ENCODE measurements around the gene ZC2HC1B.

ZC2HC1B gene

DNA sequence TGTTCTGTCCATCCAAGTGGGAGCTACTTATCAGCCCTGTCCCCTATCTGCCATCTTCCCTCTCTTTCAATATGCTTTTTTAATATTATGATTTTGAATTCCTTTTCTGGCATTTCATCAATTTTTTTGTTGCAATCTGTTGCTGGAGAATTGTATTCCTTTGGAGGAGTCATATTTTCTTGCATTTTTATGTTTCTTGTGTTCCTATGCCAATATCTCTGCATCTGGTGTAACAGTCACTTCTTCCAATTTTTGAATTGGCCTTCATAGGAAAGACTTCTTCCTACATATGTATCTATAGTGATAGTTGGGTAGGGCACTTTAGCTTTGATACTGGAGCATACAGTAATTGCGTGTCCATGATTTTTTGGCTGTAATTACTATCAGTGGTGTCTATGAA is 70.1 kb downstream of the ZC2HC1B start:
- in situ Hi-C loops (cut with MboI; ENCODE audit: low sequenced_read_pairs) = no loop called here

DNA sequence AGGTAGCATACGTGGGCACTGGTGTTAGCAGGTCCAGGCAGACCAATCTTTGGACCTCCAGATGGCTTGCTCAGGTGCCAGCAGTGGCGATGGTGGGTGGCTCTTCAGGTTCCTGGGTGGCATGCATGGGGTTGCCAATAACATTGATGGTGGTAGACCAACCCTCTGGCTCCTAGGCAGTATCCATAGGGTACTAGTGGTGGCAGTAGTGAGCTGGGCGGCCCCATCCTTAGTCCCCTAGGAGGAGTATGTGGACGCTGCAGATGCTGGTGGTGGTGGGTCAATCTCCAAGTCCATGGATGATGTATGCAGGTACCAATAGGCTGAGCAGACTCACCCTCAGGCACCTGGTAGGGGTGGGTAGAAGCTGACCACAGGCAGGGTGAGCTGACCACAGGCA is 70.6 kb downstream of the ZC2HC1B start:
- in situ Hi-C loops (cut with MboI; ENCODE audit: low sequenced_read_pairs) = no loop called here

DNA sequence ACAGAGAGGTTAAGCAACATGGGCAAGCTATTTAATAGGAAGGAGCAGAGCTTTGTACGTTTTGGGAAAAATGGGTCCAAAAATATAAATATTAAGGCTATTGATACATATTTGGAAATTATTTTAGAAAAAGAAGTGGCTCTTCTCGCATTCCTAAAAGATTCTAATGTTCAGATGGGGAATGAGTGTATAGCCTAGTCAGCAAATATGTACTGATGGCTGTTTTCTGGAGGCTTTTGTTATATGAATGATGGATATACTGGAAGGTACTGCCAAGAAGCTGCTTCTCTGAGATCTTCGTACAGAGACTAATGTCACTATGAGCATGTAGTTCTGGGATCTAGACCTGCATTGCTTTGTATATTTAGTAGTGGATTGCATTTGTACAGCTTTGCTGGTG is 72.1 kb downstream of the ZC2HC1B start:
- in situ Hi-C loops (cut with MboI; ENCODE audit: low sequenced_read_pairs) = no loop called here

DNA sequence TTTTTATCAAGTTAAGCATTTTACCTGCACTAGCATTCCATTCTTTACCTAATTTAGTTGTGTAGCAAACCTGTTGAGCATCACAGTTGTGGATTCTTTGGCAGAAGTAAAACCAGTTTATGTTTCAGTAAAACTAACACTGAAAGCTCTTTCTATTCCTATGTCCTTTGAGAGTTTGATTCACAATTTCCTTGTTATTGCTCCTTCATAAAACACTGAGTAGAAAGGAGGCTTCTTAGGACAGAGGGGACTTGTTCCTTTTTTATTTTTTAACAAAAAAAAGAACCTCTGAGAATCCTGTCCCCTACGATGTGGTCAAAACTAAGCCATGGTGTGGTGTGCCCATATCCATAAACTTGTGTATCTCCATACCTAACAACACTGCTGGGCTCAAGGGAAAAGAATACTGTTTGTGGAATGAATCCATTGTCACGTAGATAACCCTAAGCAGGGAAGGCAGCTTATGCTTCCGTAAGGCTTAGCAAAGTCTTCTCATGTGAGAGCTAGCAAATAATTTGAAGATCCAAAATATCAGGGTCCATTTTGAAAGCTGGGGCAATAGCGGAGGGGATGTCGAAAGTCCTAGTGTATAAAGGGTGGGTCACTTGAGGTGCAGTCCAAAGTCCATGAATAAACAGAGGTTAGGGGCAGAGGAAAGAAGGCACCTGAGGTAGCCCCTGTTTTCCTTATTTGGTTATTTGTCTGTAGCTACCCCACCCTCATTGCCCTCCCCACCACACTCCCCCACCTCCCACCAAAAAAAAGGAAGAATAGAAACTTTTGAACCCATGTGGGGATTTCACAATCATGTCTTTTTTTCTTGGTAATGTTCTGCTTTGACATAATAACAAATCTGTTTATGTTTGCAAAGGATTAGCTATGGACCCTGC is 72.7 kb downstream of the ZC2HC1B start:
- in situ Hi-C loops (cut with MboI; ENCODE audit: low sequenced_read_pairs) = no loop called here

DNA sequence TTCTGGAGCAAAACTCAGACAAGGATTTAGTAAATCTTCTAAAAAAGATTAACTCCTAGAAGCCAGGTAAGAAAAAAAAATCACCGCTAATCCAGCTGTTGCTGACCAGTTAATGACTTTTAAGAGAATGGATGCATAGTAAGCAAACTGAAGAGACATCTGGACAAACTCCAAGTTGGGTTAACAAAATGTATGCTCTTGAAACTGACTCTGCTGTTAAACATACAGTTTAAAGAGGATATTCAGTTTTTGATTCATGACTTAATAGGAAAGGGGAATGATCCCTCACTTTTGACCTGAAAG is 73.3 kb downstream of the ZC2HC1B start:
- in situ Hi-C loops (cut with MboI; ENCODE audit: low sequenced_read_pairs) = no loop called here

DNA sequence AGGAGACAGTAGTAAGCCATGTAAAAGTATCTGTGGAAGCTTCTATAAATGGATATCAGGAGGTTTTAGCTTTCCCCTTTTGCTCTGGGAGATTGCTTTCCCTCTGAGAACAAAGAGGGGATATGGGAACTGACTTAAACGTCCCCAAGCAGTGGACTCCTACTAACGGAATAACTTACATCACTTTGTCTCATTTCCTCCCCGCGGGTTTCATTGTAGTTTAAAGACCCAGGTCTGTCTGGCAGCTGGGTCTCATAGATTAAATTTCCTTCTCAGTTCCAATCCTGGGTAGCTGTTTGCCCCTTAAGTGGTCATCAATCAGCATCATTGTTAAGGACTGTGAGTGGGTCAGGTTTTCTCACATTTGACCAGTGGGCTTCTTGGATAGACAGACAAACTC is 75.1 kb downstream of the ZC2HC1B start:
- in situ Hi-C loops (cut with MboI; ENCODE audit: low sequenced_read_pairs) = no loop called here

DNA sequence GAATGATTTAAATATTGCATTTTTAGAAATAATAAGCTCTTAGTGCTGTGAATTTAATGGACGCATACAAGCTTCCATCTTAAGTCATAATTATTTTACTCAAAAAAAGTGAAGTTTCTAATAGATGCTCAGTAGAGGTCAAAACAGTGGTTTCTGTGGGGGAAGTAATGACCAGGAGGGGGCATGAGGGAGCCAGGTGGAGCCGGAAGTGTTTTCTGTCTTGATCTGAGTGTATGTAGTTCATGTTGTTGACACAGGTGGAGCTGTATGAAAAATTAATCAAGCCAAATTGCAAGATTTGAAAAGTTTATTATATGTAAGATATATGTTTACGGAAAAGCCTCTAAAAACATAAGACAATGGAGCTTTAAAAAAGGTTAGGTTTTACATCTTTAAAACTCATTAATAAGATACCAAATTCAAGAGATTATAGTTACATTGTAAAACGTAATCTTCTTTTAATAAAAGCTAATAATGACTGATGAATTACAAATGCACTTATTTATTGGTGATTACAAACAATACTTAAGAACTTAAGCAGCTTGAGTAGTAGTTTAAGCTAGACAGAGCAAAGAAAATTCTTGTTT is 75.8 kb downstream of the ZC2HC1B start:
- in situ Hi-C loops (cut with MboI; ENCODE audit: low sequenced_read_pairs) = no loop called here

DNA sequence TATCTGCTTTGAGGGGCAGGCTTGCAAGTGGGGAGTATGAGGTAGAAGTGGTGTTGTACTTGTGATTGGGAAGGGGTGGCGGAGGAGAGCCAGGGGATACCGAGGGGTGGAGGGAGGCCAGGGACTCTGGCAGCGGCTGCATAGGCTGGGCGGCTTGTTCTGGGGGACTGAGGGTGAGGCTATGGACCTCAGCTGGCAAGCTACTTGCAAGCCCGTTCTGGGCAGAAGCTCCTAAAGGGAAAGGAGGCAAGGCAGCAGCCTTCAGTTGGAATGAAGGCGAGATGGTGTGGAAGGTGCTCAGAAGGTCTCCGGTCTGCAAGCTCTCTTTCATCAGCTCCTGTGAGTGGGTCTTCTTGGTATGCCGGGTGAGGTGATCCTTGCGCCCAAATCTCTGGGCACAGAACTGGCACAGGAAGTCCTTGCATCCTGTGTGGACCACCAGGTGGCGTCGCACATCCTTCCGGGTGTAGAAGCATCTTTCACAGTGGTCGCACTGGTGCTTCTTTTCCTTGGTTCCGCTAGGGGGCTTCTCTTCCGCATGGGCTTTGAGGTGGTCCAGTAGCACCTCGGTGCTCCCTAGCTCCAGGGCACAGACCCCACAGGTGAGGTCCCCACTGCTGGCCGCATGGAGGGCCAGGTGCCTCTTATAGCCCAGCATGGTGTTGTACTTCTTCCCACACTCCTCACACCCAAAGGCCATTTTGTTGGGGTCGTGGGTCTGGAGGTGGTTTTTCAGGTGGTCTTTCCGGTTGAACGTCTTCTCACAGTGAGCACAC is 77.8 kb downstream of the ZC2HC1B start:
- in situ Hi-C loops (cut with MboI; ENCODE audit: low sequenced_read_pairs) = no loop called here

DNA sequence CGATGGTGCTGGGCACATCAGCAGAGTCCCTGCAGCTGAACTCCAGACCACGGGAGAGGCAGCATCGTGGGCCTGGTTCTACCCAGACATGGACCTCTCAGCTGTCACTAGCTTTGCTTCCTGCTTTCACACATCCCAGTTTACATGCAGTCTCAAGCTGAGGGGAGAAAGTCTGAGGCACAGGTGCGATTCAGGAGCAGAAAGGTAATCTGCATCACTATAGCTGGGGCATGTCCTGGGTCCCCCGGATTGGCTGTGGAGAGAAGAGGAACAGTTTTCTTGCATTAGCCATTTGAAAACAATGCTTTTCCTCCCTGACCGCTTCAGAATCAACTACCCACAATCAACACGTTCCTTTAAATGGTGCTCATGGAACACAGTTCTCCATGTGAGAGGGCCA is 83.9 kb downstream of the ZC2HC1B start:
- in situ Hi-C loops (cut with MboI; ENCODE audit: low sequenced_read_pairs) = no loop called here

DNA sequence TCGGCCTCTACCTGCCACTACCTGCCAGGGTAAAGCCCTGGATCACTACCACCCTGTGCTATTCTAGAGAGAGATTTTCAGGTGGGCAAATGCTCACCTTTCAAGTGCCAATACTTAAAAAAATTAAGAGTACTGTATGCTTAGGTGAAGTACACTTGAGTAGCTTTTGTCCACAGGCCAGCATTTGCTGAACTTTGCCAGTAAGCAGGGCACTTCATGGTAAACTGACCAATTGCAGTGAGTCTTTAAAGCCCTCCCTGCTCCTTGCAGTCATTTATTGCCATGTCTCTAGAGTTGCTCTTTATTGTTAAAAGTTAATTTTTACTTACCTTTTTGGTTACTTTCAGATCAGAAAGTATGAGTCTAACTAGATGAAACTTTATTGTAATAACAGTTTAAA is 85.3 kb downstream of the ZC2HC1B start:
- in situ Hi-C loops (cut with MboI; ENCODE audit: low sequenced_read_pairs) = no loop called here

DNA sequence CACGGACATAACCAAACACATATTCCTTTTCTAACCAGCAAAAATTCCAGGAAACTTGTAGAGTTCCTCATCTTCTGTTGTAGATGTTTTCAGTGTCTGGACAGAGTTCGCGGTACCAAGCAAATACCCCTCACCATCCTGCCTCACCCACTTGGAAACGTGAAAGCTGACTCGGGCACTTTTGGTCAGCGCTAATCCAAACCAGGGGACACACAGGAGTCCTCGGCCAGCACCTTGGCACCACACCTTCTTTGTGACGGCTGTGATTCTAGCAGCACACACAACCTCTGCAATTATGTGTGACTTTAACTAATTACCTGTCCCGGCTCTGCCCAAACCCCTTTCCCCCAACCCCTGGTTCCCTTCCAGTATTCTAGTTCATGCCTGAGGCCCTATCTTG is 85.7 kb downstream of the ZC2HC1B start:
- in situ Hi-C loops (cut with MboI; ENCODE audit: low sequenced_read_pairs) = no loop called here

DNA sequence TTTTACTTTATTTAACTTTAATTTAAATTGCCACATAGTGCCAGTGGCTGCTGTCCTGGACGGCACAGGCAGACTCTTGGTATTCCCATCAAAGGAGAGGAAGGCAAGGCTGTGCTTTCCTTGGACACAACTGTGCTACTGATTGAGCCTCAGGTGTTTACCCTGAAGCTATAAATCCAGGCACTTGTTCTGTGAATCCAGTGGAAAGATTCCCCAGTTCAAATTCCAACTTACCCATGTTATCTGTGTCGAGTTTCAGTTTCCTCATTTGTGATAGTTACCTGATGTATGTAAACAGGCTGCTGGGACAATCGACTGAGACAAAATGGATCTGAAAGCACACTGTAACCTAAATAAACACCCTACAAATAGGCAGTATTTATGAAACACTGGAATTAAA is 86.6 kb downstream of the ZC2HC1B start:
- in situ Hi-C loops (cut with MboI; ENCODE audit: low sequenced_read_pairs) = no loop called here

DNA sequence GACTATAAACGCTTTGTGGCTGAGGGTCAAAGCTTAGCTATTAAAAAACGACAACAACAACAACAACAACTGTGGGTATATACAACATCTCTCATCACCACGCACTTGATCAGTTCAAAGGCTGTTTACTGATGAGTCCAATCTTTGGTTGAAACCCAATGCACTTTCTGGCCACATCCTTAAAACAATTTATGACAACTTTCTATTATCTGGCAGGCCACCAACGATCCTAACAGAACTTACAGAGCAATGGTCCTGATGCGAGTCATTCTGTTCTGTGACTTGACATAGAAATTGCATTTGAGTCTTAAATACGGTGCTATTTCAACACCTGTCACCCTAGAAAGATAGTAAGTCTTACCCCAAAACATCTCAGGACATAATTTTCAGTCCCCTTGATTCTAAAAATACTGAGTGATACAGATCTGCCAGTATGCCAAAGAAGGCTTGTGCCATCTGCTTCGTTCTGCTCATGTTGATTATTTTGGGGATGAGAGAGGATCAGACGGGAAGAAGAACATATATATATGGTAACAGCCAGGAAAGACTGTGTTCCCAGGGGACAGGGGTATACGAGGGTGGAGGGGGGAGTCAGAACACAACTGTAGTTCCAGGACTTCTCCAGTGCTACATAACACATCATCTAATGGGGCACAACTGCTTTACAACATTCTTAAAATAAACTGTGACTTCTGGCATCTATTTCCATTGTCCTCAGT is 87.9 kb downstream of the ZC2HC1B start:
- in situ Hi-C loops (cut with MboI; ENCODE audit: low sequenced_read_pairs) = no loop called here

DNA sequence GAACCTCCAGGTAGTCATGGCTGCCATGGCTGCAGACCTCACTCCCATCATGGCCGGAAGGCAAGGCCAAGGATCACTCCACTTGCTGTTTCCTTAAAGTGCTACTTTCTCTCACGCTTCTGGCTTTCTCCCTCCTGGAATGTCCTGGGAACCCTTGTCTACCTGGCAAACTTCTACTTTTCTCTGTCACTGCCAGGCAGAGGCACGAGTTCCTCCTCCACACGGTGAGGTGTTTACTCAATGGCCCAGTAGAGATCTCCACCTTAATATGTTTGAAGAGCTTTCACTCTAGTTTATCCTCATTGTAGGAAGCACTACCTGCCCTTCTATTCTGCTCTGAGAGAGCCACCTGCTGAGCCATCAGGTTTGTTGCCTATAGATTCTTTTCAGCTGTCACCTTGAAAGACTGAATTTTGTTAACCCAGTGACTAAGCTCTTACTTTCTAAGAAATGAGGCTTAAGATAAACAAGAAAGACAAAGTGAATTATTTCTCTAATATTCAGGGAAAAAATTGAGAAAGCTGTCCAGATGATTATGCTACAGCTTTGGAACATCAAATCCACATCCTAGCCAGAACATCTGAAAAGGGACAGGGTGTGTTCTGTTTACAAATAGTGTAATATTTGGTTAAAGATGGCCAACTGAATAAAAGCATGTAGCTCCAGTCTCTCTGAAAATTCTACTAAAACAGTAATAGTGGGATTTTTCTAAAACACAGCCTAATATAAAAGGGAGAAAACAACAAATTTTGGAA is 88.8 kb downstream of the ZC2HC1B start:
- in situ Hi-C loops (cut with MboI; ENCODE audit: low sequenced_read_pairs) = no loop called here

DNA sequence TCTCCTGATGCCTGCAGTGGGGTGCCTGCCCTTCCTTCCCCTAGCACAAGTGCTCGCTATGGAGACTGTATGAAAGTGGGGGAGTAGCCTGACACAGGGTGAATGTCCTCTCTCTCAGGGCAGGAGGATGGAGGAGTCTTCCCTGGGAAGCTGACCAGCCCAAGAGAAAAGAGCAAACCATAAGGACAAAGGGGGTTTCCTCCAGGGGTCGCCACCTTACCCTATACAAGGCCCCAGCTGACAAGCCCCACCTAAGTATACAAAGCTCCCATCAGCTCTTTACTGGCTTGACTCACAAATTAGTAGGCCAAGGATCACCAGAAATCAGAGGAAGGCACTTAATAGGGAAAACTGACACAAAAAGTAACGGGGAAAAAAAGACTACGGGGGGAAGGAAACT is 89.6 kb downstream of the ZC2HC1B start:
- in situ Hi-C loops (cut with MboI; ENCODE audit: low sequenced_read_pairs) = no loop called here

DNA sequence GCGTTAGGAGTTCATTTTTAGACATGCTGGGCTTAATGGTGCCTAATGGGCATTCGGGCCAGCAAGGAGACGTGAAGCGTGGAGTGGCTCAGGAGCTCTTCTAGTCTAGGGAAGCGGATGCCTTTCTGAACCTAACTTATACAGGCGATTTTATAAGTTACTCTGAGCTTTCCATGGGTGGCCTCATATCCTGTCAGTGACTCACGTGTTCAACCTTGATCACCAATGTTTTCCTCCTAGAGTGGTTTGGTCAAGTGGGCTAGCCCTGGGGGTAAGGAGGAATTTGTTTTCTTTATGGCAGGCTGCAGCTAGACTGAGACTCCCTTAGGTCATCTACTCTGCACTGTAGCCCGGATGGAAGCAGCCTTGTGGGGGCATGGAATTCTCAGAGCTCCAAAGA is 91.7 kb downstream of the ZC2HC1B start:
- in situ Hi-C loops (cut with MboI; ENCODE audit: low sequenced_read_pairs) = no loop called here

DNA sequence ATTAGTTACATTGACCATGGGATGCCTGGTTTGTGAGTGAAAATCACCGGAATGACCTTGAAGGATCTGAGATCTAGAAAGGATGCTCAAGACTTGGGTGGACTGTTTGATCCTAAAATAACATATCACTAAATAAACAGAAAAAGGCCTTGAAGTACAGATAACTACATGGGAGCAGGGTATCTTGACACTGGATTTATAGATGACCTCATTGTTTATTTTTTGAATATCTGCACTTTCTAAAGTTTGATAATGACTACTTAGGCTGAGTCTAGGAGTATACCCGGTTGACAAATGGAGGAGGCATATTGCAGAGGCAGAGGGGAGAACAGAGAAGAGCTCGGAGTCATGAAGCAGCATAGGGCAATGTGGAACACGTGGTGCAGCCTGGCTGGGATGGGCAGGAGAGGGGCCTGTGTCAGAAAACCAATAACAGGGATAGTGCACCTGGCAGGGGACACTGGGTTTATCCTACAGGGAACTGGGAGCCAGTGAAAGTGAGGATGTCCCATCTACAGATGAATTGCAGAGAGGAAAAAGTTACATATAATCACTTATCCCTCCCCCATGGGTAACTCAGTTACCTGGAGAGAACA is 93.5 kb downstream of the ZC2HC1B start:
- in situ Hi-C loops (cut with MboI; ENCODE audit: low sequenced_read_pairs) = no loop called here

DNA sequence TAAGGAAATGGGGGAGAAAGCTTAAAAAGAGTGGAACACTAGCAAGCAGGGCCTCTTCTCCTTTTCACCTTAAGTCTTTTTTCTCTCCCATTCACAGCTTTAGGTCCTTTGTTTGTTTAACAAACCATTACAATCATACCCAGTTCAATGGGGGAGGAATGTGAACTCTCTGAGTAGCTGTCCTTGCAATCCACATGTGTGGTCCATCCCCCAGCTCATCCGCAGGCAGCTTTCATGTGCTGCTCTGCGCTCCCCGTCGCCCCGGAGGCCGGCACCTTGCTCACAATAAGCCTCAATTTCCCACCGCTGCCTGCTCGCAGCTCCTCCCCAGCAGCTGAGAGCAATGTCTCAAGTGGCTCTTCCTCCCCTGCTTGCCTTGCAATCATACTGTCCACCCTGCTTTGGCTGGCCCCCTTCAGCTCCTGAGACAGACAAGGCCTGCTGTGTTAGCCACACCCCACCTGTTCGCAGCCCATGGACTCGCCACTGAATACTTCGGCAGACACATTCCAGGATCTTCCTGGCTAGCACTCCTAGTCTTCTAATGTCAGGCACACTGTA is 94.6 kb downstream of the ZC2HC1B start:
- in situ Hi-C loops (cut with MboI; ENCODE audit: low sequenced_read_pairs) = no loop called here

DNA sequence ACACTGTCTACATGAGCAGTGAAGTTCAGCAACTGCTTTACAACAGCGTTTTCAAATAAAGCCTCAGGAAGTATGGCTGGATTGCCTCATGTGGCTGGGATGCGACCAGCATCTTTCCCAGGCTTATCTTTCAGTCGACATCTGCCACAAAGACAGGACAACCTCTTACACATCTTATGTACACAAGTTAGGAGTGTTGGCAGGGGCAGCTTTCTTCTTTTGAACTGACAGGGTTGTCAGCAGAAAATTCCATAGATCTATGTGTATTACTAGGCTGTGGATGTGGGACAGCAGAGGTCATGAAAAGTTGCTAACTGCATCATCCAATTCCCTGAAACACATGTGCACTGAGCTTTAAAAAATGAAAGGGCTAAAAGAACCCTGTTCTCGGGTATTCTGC is 95.7 kb downstream of the ZC2HC1B start:
- in situ Hi-C loops (cut with MboI; ENCODE audit: low sequenced_read_pairs) = no loop called here

DNA sequence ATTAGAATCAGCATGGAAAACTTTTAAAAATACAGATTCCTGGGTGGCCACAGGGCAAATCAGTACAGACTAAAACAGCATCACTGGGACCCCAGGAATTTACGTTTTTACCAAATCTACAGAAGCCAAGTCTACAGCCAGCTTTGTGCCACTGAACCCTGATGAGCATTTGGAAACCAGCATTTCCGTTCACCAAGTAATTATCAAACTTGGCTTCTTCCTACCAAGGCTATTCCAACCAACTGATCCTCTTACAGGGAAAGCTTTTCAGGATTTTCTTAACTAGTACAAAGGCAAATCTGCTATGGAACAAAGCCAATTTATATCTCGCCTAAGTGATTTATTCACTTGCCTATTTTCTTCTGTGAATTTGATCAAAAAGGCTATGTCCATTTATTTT is 96.8 kb downstream of the ZC2HC1B start:
- in situ Hi-C loops (cut with MboI; ENCODE audit: low sequenced_read_pairs) = no loop called here
